WTC11 (cell line): ENCODE results near the gene NEU2. TPM values are rescaled to one million over a fixed set of nuclear protein-coding genes. Genes with fewer than 3 reads are reported as not detected.

Experiments used
- ATAC-seq: fragments of 200-7000 bp; cut with Tn5 transposase; 2 replicates; pipeline ENCODE4 v1.10.0; 2021; ENCODE audit warnings: mild to moderate bottlenecking, moderate library complexity
- CTCF ChIA-PET: fragments of 300-600 bp; sonication (Branson Sonifier 250); formaldehyde crosslinking; loops from one replicate; lab custom pipeline; 2021; ENCODE audit warnings: antibody characterized with exemption; lab: Charles Lee
- POLR2A ChIA-PET: fragments of 350-600 bp; sonication (Branson Sonifier 250); formaldehyde crosslinking; loops from one replicate; lab custom pipeline; 2021; ENCODE audit warnings: antibody characterized with exemption; lab: Charles Lee
- DNase-seq: peaks from one replicate; pipeline ENCODE4 v3.0.0; 2021; ENCODE audit warnings: low spot score
- H3K27ac Mint-ChIP-seq: 2 replicates; pipeline ENCODE4 v1.8.0; 2021; ENCODE audit warnings: mixed read lengths
- H3K27me3 Mint-ChIP-seq: 2 replicates; pipeline ENCODE4 v1.8.0; 2021; ENCODE audit warnings: low read depth, mild to moderate bottlenecking, moderate library complexity, mixed read lengths
- H3K36me3 Mint-ChIP-seq: 2 replicates; pipeline ENCODE4 v1.8.0; 2021; ENCODE audit warnings: mixed read lengths
- H3K4me1 Mint-ChIP-seq: 2 replicates; pipeline ENCODE4 v1.8.0; 2022; ENCODE audit warnings: mixed read lengths
- H3K4me3 Mint-ChIP-seq: 2 replicates; pipeline ENCODE4 v1.8.0; 2021; ENCODE audit warnings: mild to moderate bottlenecking, moderate library complexity, mixed read lengths
- H3K9me3 Mint-ChIP-seq: 2 replicates; pipeline ENCODE4 v1.8.0; 2021; ENCODE audit warnings: mixed read lengths
- ATF1 ChIP-seq: sonication (generic); formaldehyde crosslinking; IDR thresholded peaks from 2 replicates; pipeline ENCODE4 v1.8.1; 2023; ENCODE audit warnings: mild to moderate bottlenecking, moderate library complexity, missing genetic modification reagents
- CBFB ChIP-seq: sonication (generic); formaldehyde crosslinking; IDR thresholded peaks from 2 replicates; pipeline ENCODE4 v1.8.1; 2022; ENCODE audit warnings: mild to moderate bottlenecking, low read depth, missing genetic modification reagents
- ELF4 ChIP-seq: sonication (generic); formaldehyde crosslinking; IDR thresholded peaks from 2 replicates; pipeline ENCODE4 v1.8.1; 2022; ENCODE audit warnings: low read depth, mild to moderate bottlenecking, moderate library complexity, missing genetic modification reagents
- EMX1 ChIP-seq: fragments of 250-450 bp; sonication (Bioruptor Pico); IDR thresholded peaks from 2 replicates; pipeline ENCODE4 v1.8.0; 2021; ENCODE audit warnings: mild to moderate bottlenecking
- ESRRA ChIP-seq: sonication (generic); formaldehyde crosslinking; IDR thresholded peaks from 2 replicates; pipeline ENCODE4 v1.8.1; 2022; ENCODE audit warnings: mild to moderate bottlenecking, missing genetic modification reagents, borderline replicate concordance
- GRHL2 ChIP-seq: fragments of 250-450 bp; sonication (Bioruptor Pico); IDR thresholded peaks from 2 replicates; pipeline ENCODE4 v1.8.0; 2022; ENCODE audit warnings: mild to moderate bottlenecking, moderate library complexity; ENCODE audit not compliant: insufficient replicate concordance, severe bottlenecking
- IRF2 ChIP-seq: sonication (generic); formaldehyde crosslinking; IDR thresholded peaks from 2 replicates; pipeline ENCODE4 v1.8.0; 2022; ENCODE audit warnings: low read depth, missing genetic modification reagents, borderline replicate concordance
- NFATC4 ChIP-seq: fragments of 250-450 bp; sonication (Bioruptor Pico); IDR thresholded peaks from 2 replicates; pipeline ENCODE4 v1.9.0; 2021; ENCODE audit warnings: mild to moderate bottlenecking
- RORB ChIP-seq: fragments of 250-450 bp; sonication (Bioruptor Pico); IDR thresholded peaks from 2 replicates; pipeline ENCODE4 v1.9.0; 2021; ENCODE audit warnings: mild to moderate bottlenecking
- ZNF138 ChIP-seq: sonication (generic); formaldehyde crosslinking; conservative IDR thresholded peaks from 2 replicates; pipeline ENCODE4 v1.8.1; 2022; ENCODE audit warnings: mild to moderate bottlenecking, moderate library complexity, missing genetic modification reagents
- total RNA-seq: library from RNA; stranded (reverse); gene quantifications from 3 replicates; pipeline ENCODE4 v1.2.3, GENCODE V29; 2021
- TF ChIP-seq, protein P1 (sequence below): sonication (generic); formaldehyde crosslinking; IDR thresholded peaks from 2 replicates; pipeline ENCODE4 v1.8.1; 2022; ENCODE audit warnings: mild to moderate bottlenecking, missing genetic modification reagents, moderate library complexity, borderline replicate concordance
- TF ChIP-seq, protein P2 (sequence below): sonication (generic); formaldehyde crosslinking; IDR thresholded peaks from 2 replicates; pipeline ENCODE4 v1.8.0; 2023; ENCODE audit warnings: missing genetic modification reagents, mild to moderate bottlenecking, borderline replicate concordance
- TF ChIP-seq, protein P3 (sequence below): sonication (generic); formaldehyde crosslinking; IDR thresholded peaks from 2 replicates; pipeline ENCODE4 v1.8.1; 2022; ENCODE audit warnings: mild to moderate bottlenecking, moderate library complexity, missing genetic modification reagents
- TF ChIP-seq, protein P4 (sequence below): sonication (generic); formaldehyde crosslinking; IDR thresholded peaks from 2 replicates; pipeline ENCODE4 v1.8.0; 2022; ENCODE audit warnings: mild to moderate bottlenecking, missing genetic modification reagents
- TF ChIP-seq, protein P5 (sequence below): fragments of 200-600 bp; IDR thresholded peaks from 2 replicates; pipeline ENCODE4 v1.8.0; 2022; ENCODE audit warnings: antibody characterized with exemption
- TF ChIP-seq, protein P6 (sequence below): sonication (generic); formaldehyde crosslinking; IDR thresholded peaks from 2 replicates; pipeline ENCODE4 v1.8.1; 2023; ENCODE audit warnings: mild to moderate bottlenecking, missing genetic modification reagents, borderline replicate concordance

NEU2 gene
- total RNA-seq, 1 experiment from 2014 or later, result not detected

DNA sequence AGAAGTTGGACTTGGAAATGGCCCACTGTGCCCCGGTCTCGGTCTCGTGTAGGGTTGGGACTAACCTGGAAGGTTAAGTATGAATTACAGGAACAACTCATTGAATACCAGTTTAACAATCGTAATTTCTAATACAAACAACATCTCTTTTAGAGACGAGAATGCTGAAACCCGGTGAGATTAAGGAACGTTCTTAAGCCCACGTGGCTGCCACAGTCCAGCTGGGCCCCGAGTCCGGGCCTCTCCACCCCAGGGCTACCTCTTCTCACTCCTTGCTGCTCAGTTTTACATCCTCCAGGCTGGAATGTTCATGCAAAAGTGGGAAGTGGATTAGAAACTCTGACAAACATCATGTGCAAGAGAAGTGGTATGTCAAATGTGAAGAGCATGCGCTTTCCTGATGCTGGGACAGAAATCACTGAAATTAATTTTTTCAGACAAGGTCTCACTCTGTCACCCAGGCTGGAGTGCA, 48.8 kb upstream of the NEU2 start:
- DNase-seq (no peak), ATAC-seq (no peak)
- TF ChIP-seq IRF2 (CRISPR knock-in tag), result no peak
- TF ChIP-seq, protein P1, sequence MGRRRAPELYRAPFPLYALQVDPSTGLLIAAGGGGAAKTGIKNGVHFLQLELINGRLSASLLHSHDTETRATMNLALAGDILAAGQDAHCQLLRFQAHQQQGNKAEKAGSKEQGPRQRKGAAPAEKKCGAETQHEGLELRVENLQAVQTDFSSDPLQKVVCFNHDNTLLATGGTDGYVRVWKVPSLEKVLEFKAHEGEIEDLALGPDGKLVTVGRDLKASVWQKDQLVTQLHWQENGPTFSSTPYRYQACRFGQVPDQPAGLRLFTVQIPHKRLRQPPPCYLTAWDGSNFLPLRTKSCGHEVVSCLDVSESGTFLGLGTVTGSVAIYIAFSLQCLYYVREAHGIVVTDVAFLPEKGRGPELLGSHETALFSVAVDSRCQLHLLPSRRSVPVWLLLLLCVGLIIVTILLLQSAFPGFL (CRISPR knock-in tag), result no peak
- TF ChIP-seq EMX1, result no peak
- TF ChIP-seq, protein P2, sequence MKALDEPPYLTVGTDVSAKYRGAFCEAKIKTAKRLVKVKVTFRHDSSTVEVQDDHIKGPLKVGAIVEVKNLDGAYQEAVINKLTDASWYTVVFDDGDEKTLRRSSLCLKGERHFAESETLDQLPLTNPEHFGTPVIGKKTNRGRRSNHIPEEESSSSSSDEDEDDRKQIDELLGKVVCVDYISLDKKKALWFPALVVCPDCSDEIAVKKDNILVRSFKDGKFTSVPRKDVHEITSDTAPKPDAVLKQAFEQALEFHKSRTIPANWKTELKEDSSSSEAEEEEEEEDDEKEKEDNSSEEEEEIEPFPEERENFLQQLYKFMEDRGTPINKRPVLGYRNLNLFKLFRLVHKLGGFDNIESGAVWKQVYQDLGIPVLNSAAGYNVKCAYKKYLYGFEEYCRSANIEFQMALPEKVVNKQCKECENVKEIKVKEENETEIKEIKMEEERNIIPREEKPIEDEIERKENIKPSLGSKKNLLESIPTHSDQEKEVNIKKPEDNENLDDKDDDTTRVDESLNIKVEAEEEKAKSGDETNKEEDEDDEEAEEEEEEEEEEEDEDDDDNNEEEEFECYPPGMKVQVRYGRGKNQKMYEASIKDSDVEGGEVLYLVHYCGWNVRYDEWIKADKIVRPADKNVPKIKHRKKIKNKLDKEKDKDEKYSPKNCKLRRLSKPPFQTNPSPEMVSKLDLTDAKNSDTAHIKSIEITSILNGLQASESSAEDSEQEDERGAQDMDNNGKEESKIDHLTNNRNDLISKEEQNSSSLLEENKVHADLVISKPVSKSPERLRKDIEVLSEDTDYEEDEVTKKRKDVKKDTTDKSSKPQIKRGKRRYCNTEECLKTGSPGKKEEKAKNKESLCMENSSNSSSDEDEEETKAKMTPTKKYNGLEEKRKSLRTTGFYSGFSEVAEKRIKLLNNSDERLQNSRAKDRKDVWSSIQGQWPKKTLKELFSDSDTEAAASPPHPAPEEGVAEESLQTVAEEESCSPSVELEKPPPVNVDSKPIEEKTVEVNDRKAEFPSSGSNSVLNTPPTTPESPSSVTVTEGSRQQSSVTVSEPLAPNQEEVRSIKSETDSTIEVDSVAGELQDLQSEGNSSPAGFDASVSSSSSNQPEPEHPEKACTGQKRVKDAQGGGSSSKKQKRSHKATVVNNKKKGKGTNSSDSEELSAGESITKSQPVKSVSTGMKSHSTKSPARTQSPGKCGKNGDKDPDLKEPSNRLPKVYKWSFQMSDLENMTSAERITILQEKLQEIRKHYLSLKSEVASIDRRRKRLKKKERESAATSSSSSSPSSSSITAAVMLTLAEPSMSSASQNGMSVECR, result no peak
- TF ChIP-seq, protein P3, sequence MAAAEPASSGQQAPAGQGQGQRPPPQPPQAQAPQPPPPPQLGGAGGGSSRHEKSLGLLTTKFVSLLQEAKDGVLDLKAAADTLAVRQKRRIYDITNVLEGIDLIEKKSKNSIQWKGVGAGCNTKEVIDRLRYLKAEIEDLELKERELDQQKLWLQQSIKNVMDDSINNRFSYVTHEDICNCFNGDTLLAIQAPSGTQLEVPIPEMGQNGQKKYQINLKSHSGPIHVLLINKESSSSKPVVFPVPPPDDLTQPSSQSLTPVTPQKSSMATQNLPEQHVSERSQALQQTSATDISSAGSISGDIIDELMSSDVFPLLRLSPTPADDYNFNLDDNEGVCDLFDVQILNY (CRISPR knock-in tag), result no peak
- TF ChIP-seq, protein P4, sequence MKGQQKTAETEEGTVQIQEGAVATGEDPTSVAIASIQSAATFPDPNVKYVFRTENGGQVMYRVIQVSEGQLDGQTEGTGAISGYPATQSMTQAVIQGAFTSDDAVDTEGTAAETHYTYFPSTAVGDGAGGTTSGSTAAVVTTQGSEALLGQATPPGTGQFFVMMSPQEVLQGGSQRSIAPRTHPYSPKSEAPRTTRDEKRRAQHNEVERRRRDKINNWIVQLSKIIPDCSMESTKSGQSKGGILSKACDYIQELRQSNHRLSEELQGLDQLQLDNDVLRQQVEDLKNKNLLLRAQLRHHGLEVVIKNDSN (CRISPR knock-in tag), result no peak
- no peak for TF ChIP-seq ATF1 (CRISPR knock-in tag)
- no peak for TF ChIP-seq ESRRA (CRISPR knock-in tag)
- no peak for TF ChIP-seq CBFB (CRISPR knock-in tag)
- no peak for TF ChIP-seq RORB (CRISPR knock-in tag)
- TF ChIP-seq NFATC4 (CRISPR knock-in tag), result no peak
- TF ChIP-seq, protein P5, sequence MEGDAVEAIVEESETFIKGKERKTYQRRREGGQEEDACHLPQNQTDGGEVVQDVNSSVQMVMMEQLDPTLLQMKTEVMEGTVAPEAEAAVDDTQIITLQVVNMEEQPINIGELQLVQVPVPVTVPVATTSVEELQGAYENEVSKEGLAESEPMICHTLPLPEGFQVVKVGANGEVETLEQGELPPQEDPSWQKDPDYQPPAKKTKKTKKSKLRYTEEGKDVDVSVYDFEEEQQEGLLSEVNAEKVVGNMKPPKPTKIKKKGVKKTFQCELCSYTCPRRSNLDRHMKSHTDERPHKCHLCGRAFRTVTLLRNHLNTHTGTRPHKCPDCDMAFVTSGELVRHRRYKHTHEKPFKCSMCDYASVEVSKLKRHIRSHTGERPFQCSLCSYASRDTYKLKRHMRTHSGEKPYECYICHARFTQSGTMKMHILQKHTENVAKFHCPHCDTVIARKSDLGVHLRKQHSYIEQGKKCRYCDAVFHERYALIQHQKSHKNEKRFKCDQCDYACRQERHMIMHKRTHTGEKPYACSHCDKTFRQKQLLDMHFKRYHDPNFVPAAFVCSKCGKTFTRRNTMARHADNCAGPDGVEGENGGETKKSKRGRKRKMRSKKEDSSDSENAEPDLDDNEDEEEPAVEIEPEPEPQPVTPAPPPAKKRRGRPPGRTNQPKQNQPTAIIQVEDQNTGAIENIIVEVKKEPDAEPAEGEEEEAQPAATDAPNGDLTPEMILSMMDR, result no peak
- no peak for TF ChIP-seq ZNF138 (CRISPR knock-in tag)
- TF ChIP-seq, protein P6, sequence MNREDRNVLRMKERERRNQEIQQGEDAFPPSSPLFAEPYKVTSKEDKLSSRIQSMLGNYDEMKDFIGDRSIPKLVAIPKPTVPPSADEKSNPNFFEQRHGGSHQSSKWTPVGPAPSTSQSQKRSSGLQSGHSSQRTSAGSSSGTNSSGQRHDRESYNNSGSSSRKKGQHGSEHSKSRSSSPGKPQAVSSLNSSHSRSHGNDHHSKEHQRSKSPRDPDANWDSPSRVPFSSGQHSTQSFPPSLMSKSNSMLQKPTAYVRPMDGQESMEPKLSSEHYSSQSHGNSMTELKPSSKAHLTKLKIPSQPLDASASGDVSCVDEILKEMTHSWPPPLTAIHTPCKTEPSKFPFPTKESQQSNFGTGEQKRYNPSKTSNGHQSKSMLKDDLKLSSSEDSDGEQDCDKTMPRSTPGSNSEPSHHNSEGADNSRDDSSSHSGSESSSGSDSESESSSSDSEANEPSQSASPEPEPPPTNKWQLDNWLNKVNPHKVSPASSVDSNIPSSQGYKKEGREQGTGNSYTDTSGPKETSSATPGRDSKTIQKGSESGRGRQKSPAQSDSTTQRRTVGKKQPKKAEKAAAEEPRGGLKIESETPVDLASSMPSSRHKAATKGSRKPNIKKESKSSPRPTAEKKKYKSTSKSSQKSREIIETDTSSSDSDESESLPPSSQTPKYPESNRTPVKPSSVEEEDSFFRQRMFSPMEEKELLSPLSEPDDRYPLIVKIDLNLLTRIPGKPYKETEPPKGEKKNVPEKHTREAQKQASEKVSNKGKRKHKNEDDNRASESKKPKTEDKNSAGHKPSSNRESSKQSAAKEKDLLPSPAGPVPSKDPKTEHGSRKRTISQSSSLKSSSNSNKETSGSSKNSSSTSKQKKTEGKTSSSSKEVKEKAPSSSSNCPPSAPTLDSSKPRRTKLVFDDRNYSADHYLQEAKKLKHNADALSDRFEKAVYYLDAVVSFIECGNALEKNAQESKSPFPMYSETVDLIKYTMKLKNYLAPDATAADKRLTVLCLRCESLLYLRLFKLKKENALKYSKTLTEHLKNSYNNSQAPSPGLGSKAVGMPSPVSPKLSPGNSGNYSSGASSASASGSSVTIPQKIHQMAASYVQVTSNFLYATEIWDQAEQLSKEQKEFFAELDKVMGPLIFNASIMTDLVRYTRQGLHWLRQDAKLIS (CRISPR knock-in tag), result no peak
- TF ChIP-seq GRHL2 (CRISPR knock-in tag), result no peak
- no peak for TF ChIP-seq ELF4 (CRISPR knock-in tag)
- H3K4me3 Mint-ChIP-seq, result no peak overlapping the region
- POLR2A ChIA-PET, result no interaction called here
- peaks cover 4% of the 10 kb centered on the region for H3K36me3 Mint-ChIP-seq
- CTCF ChIA-PET, result interaction anchor here (0.6 to 3.9 kb wide), 4 partner anchors 45 to 297 kb away, joined by 3 to 23 read pairs (median 3); no protein-coding TSS in a partner anchor
- H3K4me1 Mint-ChIP-seq, result peaks cover 34% of the 10 kb centered on the region
- no peak overlapping the region for H3K27ac Mint-ChIP-seq
- H3K9me3 Mint-ChIP-seq, result peaks cover 9% of the 10 kb centered on the region
- H3K27me3 Mint-ChIP-seq, result no peaks in the 10 kb centered on the region
